ENCODE measurements around the gene NUDT17.
"Not testable (repeated sequence)": the region's sequence is repeated elsewhere in the genome, so short reads cannot be mapped to it uniquely, and the experiment has no call there.

DNA sequence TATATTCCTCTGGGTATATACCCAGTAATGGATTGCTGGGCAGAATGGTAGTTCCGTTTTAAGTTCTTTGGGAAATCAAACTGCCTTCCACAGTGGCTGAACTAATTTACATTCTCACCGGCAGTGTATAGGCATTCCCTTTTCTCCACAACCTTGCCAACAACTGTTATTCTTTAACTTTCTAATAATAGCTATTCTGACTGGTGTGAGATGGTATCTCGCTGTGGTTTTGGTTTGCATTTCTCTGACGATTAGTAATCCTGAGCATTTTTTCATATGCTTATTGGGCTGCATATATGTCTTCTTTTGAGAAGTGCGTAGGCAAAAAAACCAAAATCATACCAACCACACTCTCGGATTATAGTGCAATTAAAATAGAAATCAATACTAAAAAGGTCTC, 27.3 kb upstream of the NUDT17 start:
- TF ChIP-seq EZH2 (IDR thresholded peaks at IDR 0.05; ENCODE audit: low read length, unreplicated experiment); CTCF (conservative IDR thresholded peaks at IDR 0.05; ENCODE audit: low read depth, low read length): not testable (repeated sequence)
